GM21786 (cell line): ENCODE measurements around the gene OTOP1.
"Not testable (repeated sequence)": the region's sequence is repeated elsewhere in the genome, so short reads cannot be mapped to it uniquely, and the experiment has no call there.

Experiments
- ATAC-seq: cut with Tn5 transposase; IDR thresholded peaks from one replicate; pipeline ENCODE4 v1.9.1; 2021; ENCODE audit not compliant: unreplicated experiment

OTOP1 gene

GRCh38 chr4:4226606-4227438, at the start of gene OTOP1:
TSS of gene OTOP1 (minus strand) at chr4:4226929. CDS start at chr4:4226864, 65 bp downstream.
- no peak for ATAC-seq

- ATAC-seq: no peak
Observed at GRCh38 chr4:4274226-4274625, 47.5 kb upstream of the OTOP1 start.

GRCh38 chr4:4271912-4272311, 45.2 kb upstream of the OTOP1 start:
- ATAC-seq: no peak

- no peak for ATAC-seq
Observed at GRCh38 chr4:4270529-4270928, 43.8 kb upstream of the OTOP1 start.

- ATAC-seq: no peak
Observed at GRCh38 chr4:4269856-4270255, 43.1 kb upstream of the OTOP1 start.

- no peak for ATAC-seq
Observed at GRCh38 chr4:4269331-4269731, 42.6 kb upstream of the OTOP1 start.

GRCh38 chr4:4268776-4269175, 42.0 kb upstream of the OTOP1 start:
- ATAC-seq: no peak

- ATAC-seq: no peak
Observed at GRCh38 chr4:4267981-4268380, 41.3 kb upstream of the OTOP1 start.

- peak; percentile 69 for ATAC-seq
Observed at GRCh38 chr4:4260185-4260751, 33.5 kb upstream of the OTOP1 start.

- ATAC-seq: no peak
Observed at GRCh38 chr4:4259484-4260100, 32.9 kb upstream of the OTOP1 start.

GRCh38 chr4:4257705-4258104, 31.0 kb upstream of the OTOP1 start:
- not testable (repeated sequence) for ATAC-seq

GRCh38 chr4:4256799-4257198, 30.1 kb upstream of the OTOP1 start:
- ATAC-seq: no peak

- ATAC-seq: no peak
Observed at GRCh38 chr4:4254666-4255065, 27.9 kb upstream of the OTOP1 start.

- no peak for ATAC-seq
Observed at GRCh38 chr4:4254199-4254598, 27.5 kb upstream of the OTOP1 start.

- no peak for ATAC-seq
Observed at GRCh38 chr4:4249866-4250265, 23.1 kb upstream of the OTOP1 start.

GRCh38 chr4:4249342-4249741, 22.6 kb upstream of the OTOP1 start:
- not testable (repeated sequence) for ATAC-seq

- no peak for ATAC-seq
Observed at GRCh38 chr4:4248885-4249203, 22.1 kb upstream of the OTOP1 start.

GRCh38 chr4:4248029-4248884, 21.5 kb upstream of the OTOP1 start, which contains the start of gene TMEM128:
TSS of gene TMEM128 (minus strand) at chr4:4248223. CDS start at chr4:4248202, 21 bp downstream.
- peak; percentile 95 for ATAC-seq

GRCh38 chr4:4247696-4248028, 20.9 kb upstream of the OTOP1 start:
- ATAC-seq: peak; percentile 22

- no peak for ATAC-seq
Observed at GRCh38 chr4:4245172-4245571, 18.4 kb upstream of the OTOP1 start.

- ATAC-seq: not testable (repeated sequence)
Observed at GRCh38 chr4:4239551-4239950, 12.8 kb upstream of the OTOP1 start.
